ENCODE data around the gene KRTAP10-10. TPM values are rescaled to one million over a fixed set of nuclear protein-coding genes. Genes with fewer than 3 reads are reported as not detected.
"Not testable (repeated sequence)": the region's sequence is repeated elsewhere in the genome, so short reads cannot be mapped to it uniquely, and the experiment has no call there.

Gene KRTAP10-10
- total RNA-seq, 4 donors from 2014 or later, result not detected

GRCh38 chr21:44639331-44639655 lies 2.1 kb downstream of the KRTAP10-10 start:
- TF ChIP-seq POLR2A (IDR thresholded peaks at IDR 0.05) (no peak), CTCF (IDR thresholded peaks at IDR 0.05) (no peak), EP300 (IDR thresholded peaks at IDR 0.05) (no peak)
- Histone ChIP-seq H3K36me3 (no peaks in the 10 kb centered on the region), H3K4me3 (no peak overlapping the region), H3K27ac (no peak overlapping the region), H3K27me3 (no peaks in the 10 kb centered on the region), H3K9me3 (peaks cover 0 to 29% (median 0%) of the 10 kb centered on the region in 4 donors), H3K4me1 (no peaks in the 10 kb centered on the region)
- 72 to 79% methylated on average over 9 to 12 of the region's 12 CpGs for WGBS, 2 donors
- no peak for DNase-seq (ENCODE audit: low spot score in 2 of 2)

- TF ChIP-seq EP300 (IDR thresholded peaks at IDR 0.05), result no peak
- no peak for TF ChIP-seq CTCF (IDR thresholded peaks at IDR 0.05)
- no peak for TF ChIP-seq POLR2A (IDR thresholded peaks at IDR 0.05)
- no peak overlapping the region for H3K4me3 ChIP-seq
- peaks cover 0 to 43% (median 4%) of the 10 kb centered on the region in 4 donors for H3K9me3 ChIP-seq
- no peaks in the 10 kb centered on the region for H3K4me1 ChIP-seq
- no peaks in the 10 kb centered on the region for H3K36me3 ChIP-seq
- no peak for DNase-seq (ENCODE audit: low spot score in 2 of 2)
- no peak overlapping the region for H3K27ac ChIP-seq
- no peaks in the 10 kb centered on the region for H3K27me3 ChIP-seq
- 91 to 96% methylated on average over 5 of the region's 5 CpGs for WGBS, 2 donors
These were observed 3.6 kb downstream of the KRTAP10-10 start for GRCh38 chr21:44640761-44641160.

GRCh38 chr21:44643741-44644310 lies 6.7 kb downstream of the KRTAP10-10 start:
- no peak for DNase-seq (ENCODE audit: low spot score in 2 of 2)
- Histone ChIP-seq H3K4me1 (no peaks in the 10 kb centered on the region), H3K27ac (no peak overlapping the region), H3K27me3 (no peaks in the 10 kb centered on the region), H3K36me3 (no peaks in the 10 kb centered on the region), H3K4me3 (no peak overlapping the region), H3K9me3 (peaks cover 0 to 43% (median 4%) of the 10 kb centered on the region in 4 donors)
- WGBS, 2 donors, result 50 to 81% methylated on average over 14 of the region's 14 CpGs
- TF ChIP-seq CTCF (IDR thresholded peaks at IDR 0.05), result no peak
- no peak for TF ChIP-seq EP300 (IDR thresholded peaks at IDR 0.05)
- TF ChIP-seq POLR2A (IDR thresholded peaks at IDR 0.05), result no peak

GRCh38 chr21:44644878-44645277 lies 7.7 kb downstream of the KRTAP10-10 start:
- H3K27ac ChIP-seq, result no peak overlapping the region
- no peaks in the 10 kb centered on the region for H3K36me3 ChIP-seq
- no peaks in the 10 kb centered on the region for H3K4me1 ChIP-seq
- peaks cover 0 to 51% (median 4%) of the 10 kb centered on the region in 4 donors for H3K9me3 ChIP-seq
- no peak overlapping the region for H3K4me3 ChIP-seq
- H3K27me3 ChIP-seq, result no peaks in the 10 kb centered on the region
- TF ChIP-seq CTCF (IDR thresholded peaks at IDR 0.05), result no peak
- no peak for TF ChIP-seq POLR2A (IDR thresholded peaks at IDR 0.05)
- TF ChIP-seq EP300 (IDR thresholded peaks at IDR 0.05), result no peak
- no peak for DNase-seq (ENCODE audit: low spot score in 2 of 2)
- 48 to 90% methylated on average over 2 of the region's 2 CpGs for WGBS, 2 donors

- H3K27me3 ChIP-seq; H3K36me3 ChIP-seq; H3K4me1 ChIP-seq; DNase-seq (ENCODE audit: low spot score in 2 of 2); H3K4me3 ChIP-seq; H3K27ac ChIP-seq: not testable (repeated sequence)
- H3K9me3 ChIP-seq, result peaks cover 0 to 44% (median 4%) of the 10 kb centered on the region in 4 donors
- WGBS, 2 donors, result 75 to 77% methylated on average over 15 to 16 of the region's 21 CpGs
These were observed 9.4 kb downstream of the KRTAP10-10 start, which contains the start of gene KRTAP10-11 for GRCh38 chr21:44646366-44647221. TSS of gene KRTAP10-11 (plus strand) at chr21:44646414. CDS start at chr21:44646459, 45 bp downstream.

Data from tibial nerve (tissue), 4 donors.